SK-N-SH (cell line): ENCODE measurements around the gene LGALS3BP. TPM values are rescaled to one million over a fixed set of nuclear protein-coding genes. Genes with fewer than 3 reads are reported as not detected.

Source experiments
- CTCF ChIA-PET: fragments of 300-600, 350-600 bp; formaldehyde crosslinking; extraction: SDS; loops from one replicate; lab custom pipeline; 2021; lab: Yijun Ruan, JAX
- POLR2A ChIA-PET: fragments of 350-600 bp; sonication (Branson Sonifier 250); formaldehyde crosslinking; extraction: SDS; loops from one replicate; lab custom pipeline; 2020; ENCODE audit warnings: antibody characterized with exemption, inconsistent platforms; lab: Yijun Ruan, JAX
- DNase-seq: peaks from one replicate; pipeline ENCODE4 v3.0.0; 2012
- H2AFZ ChIP-seq: fragments of 200-600 bp; sonication (generic); 2 replicates; pipeline ENCODE4 v1.8.1; 2016; ENCODE audit warnings: antibody characterized with exemption, mild to moderate bottlenecking, low read depth
- H3F3A ChIP-seq: fragments of 200-600 bp; sonication (generic); replicated peaks from 2 replicates; pipeline ENCODE3; 2016; ENCODE audit warnings: antibody characterized with exemption, mild to moderate bottlenecking; ENCODE audit not compliant: insufficient read depth
- H3K27ac ChIP-seq, 2 experiments: fragments of 200-500 bp in 1 of 2; fragments of 200-600 bp in 1 of 2; sonication (Bioruptor generic) in 1 of 2; sonication (generic), shearing (Covaris generic) in 1 of 2; 2 replicates each; pipeline versions ENCODE4 v1.5.1 to v1.6.1; 2014 to 2016; ENCODE audit warnings: low read depth in 2 of 2, inconsistent platforms in 1 of 2, low read length in 1 of 2, mild to moderate bottlenecking in 1 of 2, mixed read lengths in 1 of 2
- H3K27me3 ChIP-seq: fragments of 200-600 bp; sonication (generic), shearing (Covaris generic); 2 replicates; pipeline ENCODE4 v1.6.1; 2016; ENCODE audit warnings: mixed run types; ENCODE audit not compliant: insufficient read depth
- H3K36me3 ChIP-seq, 2 experiments: fragments of 200-500 bp in 1 of 2; fragments of 200-600 bp in 1 of 2; sonication (Bioruptor generic) in 1 of 2; sonication (generic) in 1 of 2; replicated peaks in 1 of 2; 2 replicates each; pipeline versions ENCODE3 to v1.5.1; 2014 to 2016; ENCODE audit warnings: low read length in 1 of 2, mild to moderate bottlenecking in 1 of 2; ENCODE audit not compliant: insufficient read depth in 2 of 2, control insufficient read depth in 1 of 2
- H3K4me1 ChIP-seq, 2 experiments: fragments of 200-500 bp in 1 of 2; fragments of 200-600 bp in 1 of 2; sonication (Bioruptor generic) in 1 of 2; sonication (generic), shearing (Covaris generic) in 1 of 2; 2 replicates each; pipeline versions ENCODE4 v1.5.1 to v1.6.1; 2014 to 2016; ENCODE audit warnings: low read depth in 1 of 2, low read length in 1 of 2, mixed run types in 1 of 2; ENCODE audit not compliant: insufficient read depth in 2 of 2, control insufficient read depth in 1 of 2
- H3K4me2 ChIP-seq: fragments of 200-600 bp; sonication (generic), shearing (Covaris generic); 2 replicates; pipeline ENCODE4 v1.6.1; 2017; ENCODE audit warnings: mixed run types
- H3K4me3 ChIP-seq, 2 experiments: fragments of 200-500 bp in 1 of 2; fragments of 200-600 bp in 1 of 2; sonication (Bioruptor generic) in 1 of 2; sonication (generic), shearing (Covaris generic) in 1 of 2; 2 replicates each; pipeline versions ENCODE4 v1.5.1 to v1.8.1; 2014 to 2016; ENCODE audit warnings: low read depth in 2 of 2, inconsistent platforms in 1 of 2, low read length in 1 of 2, mild to moderate bottlenecking in 1 of 2, mixed read lengths in 1 of 2, moderate library complexity in 1 of 2
- H3K79me2 ChIP-seq: fragments of 200-600 bp; sonication (generic); 2 replicates; pipeline ENCODE4 v1.8.1; 2017; ENCODE audit warnings: mild to moderate bottlenecking; ENCODE audit not compliant: insufficient read depth
- H3K9ac ChIP-seq: fragments of 200-600 bp; sonication (generic); 2 replicates; pipeline ENCODE4 v1.6.1; 2017; ENCODE audit warnings: mixed run types
- H3K9me2 ChIP-seq: fragments of 200-600 bp; sonication (generic); 2 replicates; pipeline ENCODE4 v1.6.1; 2017; ENCODE audit warnings: mixed run types
- H3K9me3 ChIP-seq: fragments of 200-600 bp; sonication (generic); 2 replicates; pipeline ENCODE4 v1.6.1; 2017; ENCODE audit warnings: mixed run types, mild to moderate bottlenecking, moderate library complexity
- H4K20me1 ChIP-seq: fragments of 200-600 bp; sonication (generic); 2 replicates; pipeline ENCODE4 v1.6.1; 2017; ENCODE audit warnings: mild to moderate bottlenecking, mixed run types; ENCODE audit not compliant: insufficient read depth
- CHD2 ChIP-seq: fragments of 150-350 bp; IDR thresholded peaks from 2 replicates; pipeline ENCODE4 v1.6.1; 2018; ENCODE audit warnings: low read length; ENCODE audit not compliant: partially characterized antibody
- ELF1 ChIP-seq: IDR thresholded peaks from 2 replicates; pipeline ENCODE4 v1.4.0; 2012
- EP300 ChIP-seq, 2 experiments: IDR thresholded peaks; 2 replicates each; pipeline versions ENCODE4 v1.4.0 to v1.6.1; 2012; ENCODE audit warnings: borderline replicate concordance in 1 of 2, low read depth in 1 of 2, low read length in 1 of 2
- FOXJ3 ChIP-seq: sonication (generic); formaldehyde crosslinking; IDR thresholded peaks from 2 replicates; pipeline ENCODE4 v1.5.1; 2020; ENCODE audit warnings: mild to moderate bottlenecking, missing genetic modification reagents
- FOXM1 ChIP-seq: IDR thresholded peaks from 2 replicates; pipeline ENCODE4 v1.4.0; 2012; ENCODE audit warnings: low read depth, mild to moderate bottlenecking
- GABPA ChIP-seq: IDR thresholded peaks from 2 replicates; pipeline ENCODE4 v1.4.0; 2012; ENCODE audit warnings: low read depth, mild to moderate bottlenecking
- MAX ChIP-seq: IDR thresholded peaks from 2 replicates; pipeline ENCODE4 v1.4.0; 2012; ENCODE audit warnings: low read depth
- MXI1 ChIP-seq: IDR thresholded peaks from 2 replicates; pipeline ENCODE4 v1.6.1; 2012; ENCODE audit warnings: mild to moderate bottlenecking, low read depth, low read length, improper control_type of control experiment
- NFIC ChIP-seq: IDR thresholded peaks from 2 replicates; pipeline ENCODE4 v1.4.0; 2012; ENCODE audit warnings: borderline replicate concordance
- NRF1 ChIP-seq: IDR thresholded peaks from 2 replicates; pipeline ENCODE4 v1.6.1; 2012; ENCODE audit warnings: low read depth, mild to moderate bottlenecking, low read length
- PBX3 ChIP-seq: IDR thresholded peaks from 2 replicates; pipeline ENCODE4; 2012
- POLR2AphosphoS5 ChIP-seq: IDR thresholded peaks from 2 replicates; pipeline ENCODE4 v1.6.1; 2012; ENCODE audit warnings: low read depth, low read length
- RAD21 ChIP-seq: IDR thresholded peaks from 2 replicates; pipeline ENCODE4 v1.6.1; 2012; ENCODE audit warnings: mild to moderate bottlenecking, low read length
- RCOR1 ChIP-seq: fragments of 150-350 bp; IDR thresholded peaks from 2 replicates; pipeline ENCODE4 v1.6.1; 2017; ENCODE audit warnings: antibody characterized with exemption, low read length
- RFX5 ChIP-seq: IDR thresholded peaks from 2 replicates; pipeline ENCODE4 v1.6.1; 2012; ENCODE audit warnings: mild to moderate bottlenecking, improper control_type of control experiment, low read length
- RXRA ChIP-seq: IDR thresholded peaks from 2 replicates; pipeline ENCODE4 v1.4.0; 2012; ENCODE audit warnings: low read depth, mild to moderate bottlenecking, borderline replicate concordance
- SIN3A ChIP-seq: IDR thresholded peaks from 2 replicates; pipeline ENCODE4 v1.6.1; 2012; ENCODE audit warnings: low read depth, mild to moderate bottlenecking, low read length, moderate library complexity, borderline replicate concordance
- SMC3 ChIP-seq: IDR thresholded peaks from 2 replicates; pipeline ENCODE4 v1.6.1; 2012; ENCODE audit warnings: low read depth, low read length, improper control_type of control experiment
- TAF1 ChIP-seq: IDR thresholded peaks from 2 replicates; pipeline ENCODE4 v1.6.1; 2012; ENCODE audit warnings: low read depth, mild to moderate bottlenecking, low read length, moderate library complexity, borderline replicate concordance
- TCF12 ChIP-seq: IDR thresholded peaks from 2 replicates; pipeline ENCODE4 v1.4.0; 2012
- USF1 ChIP-seq: IDR thresholded peaks from 2 replicates; pipeline ENCODE4 v1.4.0; 2012; ENCODE audit warnings: low read depth, borderline replicate concordance
- USF2 ChIP-seq: fragments of 150-350 bp; IDR thresholded peaks from 2 replicates; pipeline ENCODE4 v1.6.1; 2017; ENCODE audit warnings: antibody characterized with exemption, low read length, low read depth, borderline replicate concordance
- YY1 ChIP-seq: IDR thresholded peaks from 2 replicates; pipeline ENCODE4 v1.4.0; 2012; ENCODE audit warnings: low read depth, mild to moderate bottlenecking
- WGBS: methylation state at CpG from one replicate; pipeline ENCODE4 v1.1.6; 2017; ENCODE audit warnings: low lambda C conversion rate; 5-methylcytosine and 5-hydroxymethylcytosine counted together
- polyA plus RNA-seq, 3 experiments: library from polyadenylated mRNA; depleted of rRNA; stranded (reverse); fragments of >200 nt; gene quantifications; 2 replicates each; pipeline ENCODE4 v1.2.3, GENCODE V29; 2012

Gene LGALS3BP
- polyA plus RNA-seq, 1 of the 3 experiments (the other 2 are of a cell fraction) = 579 TPM

DNA sequence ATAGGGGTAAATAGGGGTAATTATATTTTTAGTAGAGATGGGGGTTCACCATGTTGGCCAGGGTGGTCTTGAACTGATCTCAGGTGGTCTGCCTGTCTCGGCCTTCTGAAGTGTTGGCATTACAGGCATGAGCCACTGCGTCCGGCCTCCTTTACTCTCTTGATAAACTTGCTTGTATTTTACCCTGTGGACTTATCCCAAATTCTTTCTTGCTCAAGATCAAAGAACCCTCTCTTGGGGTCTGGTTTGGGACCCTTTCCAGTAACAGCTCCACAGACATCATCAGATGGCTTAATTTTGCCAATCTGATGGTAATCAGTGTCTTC is 38.6 kb upstream of the LGALS3BP start:
- Histone ChIP-seq H3K4me1 (peaks cover 0 to 4% of the 10 kb centered on the region in 2 experiments; a peak in 1 of 4 replicates), H3K27ac (no peak overlapping the region), H3K4me2 (no peak overlapping the region), H2AFZ (no peak overlapping the region), H3K9me3 (peaks cover 25% of the 10 kb centered on the region), H3K27me3 (no peaks in the 10 kb centered on the region), H3F3A (peaks cover 4% of the 10 kb centered on the region), H3K9me2 (no peaks in the 10 kb centered on the region), H3K79me2 (no peaks in the 10 kb centered on the region), H4K20me1 (no peaks in the 10 kb centered on the region), H3K36me3 (peaks cover 0 to 5% of the 10 kb centered on the region in 2 experiments), H3K9ac (no peak overlapping the region), H3K4me3 (no peak overlapping the region)
- POLR2A ChIA-PET = no interaction called here
- WGBS = 69% methylated on average over 3 of the region's 3 CpGs
- TF ChIP-seq RXRA = no peak
- TF ChIP-seq EP300 (IDR thresholded peaks at IDR 0.05; ENCODE audit: borderline replicate concordance in 1 of 2, low read depth in 1 of 2, low read length in 1 of 2) = no peak
- TF ChIP-seq NRF1 = no peak
- TF ChIP-seq SMC3 = no peak
- no peak for TF ChIP-seq MXI1
- no peak for TF ChIP-seq NFIC
- TF ChIP-seq PBX3 = no peak
- no peak for TF ChIP-seq FOXJ3 (CRISPR knock-in tag)
- no peak for TF ChIP-seq RAD21
- no peak for TF ChIP-seq ELF1
- no peak for TF ChIP-seq RFX5
- no peak for TF ChIP-seq MAX
- TF ChIP-seq GABPA = no peak
- TF ChIP-seq FOXM1 = no peak
- no peak for TF ChIP-seq POLR2AphosphoS5
- TF ChIP-seq TCF12 = no peak
- no peak for TF ChIP-seq TAF1
- CTCF ChIA-PET = interaction anchor here (0.8 to 22.0 kb wide), 12 partner anchors 10 to 374 kb away, joined by 3 to 405 read pairs (median 11); no protein-coding TSS in a partner anchor
- no peak for DNase-seq

- Histone ChIP-seq H3K9ac (no peak overlapping the region), H3K36me3 (peaks cover 0 to 5% of the 10 kb centered on the region in 2 experiments), H3K9me2 (no peaks in the 10 kb centered on the region), H3K9me3 (peaks cover 25% of the 10 kb centered on the region), H2AFZ (no peak overlapping the region), H3F3A (peaks cover 4% of the 10 kb centered on the region), H3K4me2 (no peak overlapping the region), H4K20me1 (no peaks in the 10 kb centered on the region), H3K79me2 (no peaks in the 10 kb centered on the region), H3K27ac (no peak overlapping the region), H3K4me3 (no peak overlapping the region), H3K27me3 (no peaks in the 10 kb centered on the region), H3K4me1 (peaks cover 0 to 4% of the 10 kb centered on the region in 2 experiments; a peak in 1 of 4 replicates)
- DNase-seq = no peak
- ChIA-PET CTCF (interaction anchor here (1.1 to 22.0 kb wide), 10 partner anchors 9 to 132 kb away, joined by 3 to 405 read pairs (median 11); no protein-coding TSS in a partner anchor), POLR2A (no interaction called here)
- WGBS = 64% methylated on average over 6 of the region's 6 CpGs
- no peak for TF ChIP-seq MAX
- TF ChIP-seq FOXJ3 (CRISPR knock-in tag) = no peak
- TF ChIP-seq USF2 = no peak
- no peak for TF ChIP-seq SIN3A
- TF ChIP-seq EP300 (IDR thresholded peaks at IDR 0.05; ENCODE audit: borderline replicate concordance in 1 of 2, low read depth in 1 of 2, low read length in 1 of 2) = no peak
- no peak for TF ChIP-seq NRF1
- no peak for TF ChIP-seq NFIC
- TF ChIP-seq RCOR1 = no peak
- TF ChIP-seq YY1 = no peak
- TF ChIP-seq PBX3 = no peak
- no peak for TF ChIP-seq POLR2AphosphoS5
- TF ChIP-seq CHD2 = no peak
- TF ChIP-seq USF1 = no peak
Measured at GRCh38 chr17:79017546-79018369, 38.0 kb upstream of the LGALS3BP start.
